Stimulated activated CD4-positive, alpha-beta T cell treated with anti-CD3 and anti-CD28 coated beads, Interleukin-4, amount 100 ng/mL, for 24 hours (primary cell): ENCODE results near the gene KIF2C.
"Not testable (repeated sequence)": the region's sequence is repeated elsewhere in the genome, so short reads cannot be mapped to it uniquely, and the experiment has no call there.

Source experiments
- DNase-seq: peaks from one replicate; pipeline ENCODE4 v3.0.0-alpha.2; 2020

The KIF2C gene

GRCh38 chr1:44739307-44740178 is at the start of gene KIF2C:
Gene KIF2C (plus strand): TSS chr1:44739837. CDS start chr1:44739933, 96 bp downstream.
- DNase-seq: peak; percentile 98

GRCh38 chr1:44693159-44693558 is 46.5 kb upstream of the KIF2C start:
- no peak for DNase-seq

DNA sequence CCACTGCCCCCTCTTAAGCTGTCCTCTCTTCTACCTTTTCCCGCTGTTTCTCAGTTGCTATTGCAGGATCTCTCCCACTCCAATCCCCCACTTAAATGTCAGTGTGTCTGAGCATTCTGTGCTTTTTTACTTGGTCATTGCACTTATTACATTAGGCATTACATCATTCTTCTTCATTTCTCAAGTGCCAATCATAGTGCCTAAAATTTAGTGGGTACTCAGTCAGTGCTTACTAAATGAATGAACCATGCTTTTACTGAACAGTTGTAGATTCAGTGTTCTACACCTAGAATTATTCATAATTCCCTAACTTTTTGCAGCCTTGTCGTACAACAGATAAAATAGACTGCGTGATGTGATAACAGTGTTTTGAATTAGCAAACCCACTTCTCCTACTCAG is 45.7 kb upstream of the KIF2C start:
- no peak for DNase-seq

DNA sequence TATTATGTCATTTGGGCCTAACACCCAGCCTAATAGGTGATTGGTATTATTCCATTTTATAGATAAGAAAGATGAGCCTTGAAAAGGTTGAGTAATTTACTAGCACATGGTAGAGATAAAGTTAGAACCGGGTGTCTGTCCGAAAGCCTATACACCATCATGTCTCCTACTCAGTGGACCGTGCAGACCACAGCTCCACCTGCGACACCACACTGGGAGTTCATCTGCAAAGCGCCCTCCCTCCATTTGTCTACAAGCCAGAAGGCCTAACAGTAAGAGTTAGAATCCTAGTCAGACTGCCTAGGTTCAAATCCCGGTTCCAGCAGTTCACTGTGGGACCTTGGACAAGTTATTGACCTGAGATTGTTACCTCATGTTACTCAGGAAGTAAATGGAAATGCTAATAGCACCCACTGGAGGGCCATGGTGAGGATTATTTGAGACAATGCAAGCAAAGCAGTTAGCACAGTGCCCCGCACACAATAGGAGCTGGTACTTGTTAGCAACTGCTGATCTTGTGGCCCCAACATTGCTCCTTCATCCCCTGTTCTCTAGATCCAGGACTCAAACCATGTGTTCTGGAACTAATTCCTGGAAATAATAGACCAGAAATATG is 44.7 kb upstream of the KIF2C start:
- no peak for DNase-seq

- DNase-seq: no peak
Measured at GRCh38 chr1:44695671-44696070, 44.0 kb upstream of the KIF2C start.

DNA sequence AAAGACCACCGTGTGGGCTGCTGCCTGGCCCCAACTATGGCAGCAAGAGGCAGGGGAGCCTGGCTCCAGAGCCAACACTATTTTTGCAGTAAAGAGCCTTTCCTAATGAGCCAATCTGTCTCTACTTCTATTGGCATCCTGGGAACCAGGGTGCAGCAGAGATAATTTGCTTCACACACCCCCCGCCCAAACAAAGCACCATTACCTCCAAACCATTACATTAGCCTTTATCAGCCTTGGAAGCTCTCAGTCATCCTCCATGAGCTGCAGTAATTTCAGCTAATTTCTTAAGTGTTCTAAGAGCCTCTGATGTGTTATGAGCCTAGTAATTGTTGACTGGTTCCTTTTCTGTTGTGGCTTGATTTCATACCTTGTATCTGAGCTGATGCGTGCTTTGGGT is 43.5 kb upstream of the KIF2C start:
- DNase-seq: no peak

DNA sequence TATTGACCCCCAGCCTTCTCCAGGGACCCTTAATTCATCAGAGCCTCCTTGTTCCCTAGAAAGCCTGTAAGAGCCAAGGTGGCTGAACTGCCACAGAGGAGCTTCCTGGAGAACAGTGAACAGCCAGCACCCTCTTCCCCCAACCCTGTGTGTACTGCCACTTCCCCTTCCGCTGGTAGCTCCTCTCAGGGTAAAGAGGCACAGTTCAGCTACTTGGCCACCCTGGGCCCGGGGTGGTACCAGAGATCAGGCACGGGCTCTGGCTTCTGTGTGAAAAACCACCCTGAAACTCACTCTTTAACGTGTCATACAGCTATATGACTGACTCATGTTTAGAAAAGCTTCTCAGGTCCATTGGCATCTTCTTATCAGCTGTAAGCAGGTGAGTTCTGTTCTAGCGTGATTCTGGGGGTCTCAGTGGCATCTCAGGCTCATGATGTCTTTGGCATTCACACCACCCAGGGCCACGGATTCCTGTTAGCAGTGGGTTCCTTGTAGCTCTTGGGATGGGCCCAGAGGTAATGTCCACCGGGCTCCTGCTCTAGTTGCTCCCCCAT is 42.8 kb upstream of the KIF2C start:
- DNase-seq: peak; percentile 18

GRCh38 chr1:44698138-44698537 is 41.5 kb upstream of the KIF2C start:
- no peak for DNase-seq

DNA sequence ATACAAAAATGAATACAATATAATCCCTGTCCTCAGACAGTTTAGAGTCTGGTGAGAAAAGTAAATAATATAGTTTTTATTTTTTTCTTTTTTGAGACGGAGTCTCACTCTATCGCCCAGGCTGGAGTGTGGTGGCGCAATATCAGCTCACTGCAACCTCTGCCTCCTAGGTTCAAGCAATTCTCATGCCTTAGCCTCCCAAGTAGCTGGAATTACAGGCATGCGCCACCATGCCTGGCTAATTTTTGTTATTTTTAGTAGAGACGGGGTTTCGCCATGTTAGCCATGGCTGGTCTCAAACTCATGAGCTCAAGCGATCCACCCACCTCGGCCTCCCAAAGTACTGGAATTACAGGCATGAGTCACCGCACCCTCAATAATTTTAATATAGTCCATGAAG is 40.3 kb upstream of the KIF2C start:
- DNase-seq: not testable (repeated sequence)

- DNase-seq: no peak
Measured at GRCh38 chr1:44700573-44700972, 39.1 kb upstream of the KIF2C start.

- DNase-seq: no peak
Measured at GRCh38 chr1:44701141-44701573, 38.5 kb upstream of the KIF2C start.

GRCh38 chr1:44705470-44705869 is 34.2 kb upstream of the KIF2C start:
- no peak for DNase-seq

DNA sequence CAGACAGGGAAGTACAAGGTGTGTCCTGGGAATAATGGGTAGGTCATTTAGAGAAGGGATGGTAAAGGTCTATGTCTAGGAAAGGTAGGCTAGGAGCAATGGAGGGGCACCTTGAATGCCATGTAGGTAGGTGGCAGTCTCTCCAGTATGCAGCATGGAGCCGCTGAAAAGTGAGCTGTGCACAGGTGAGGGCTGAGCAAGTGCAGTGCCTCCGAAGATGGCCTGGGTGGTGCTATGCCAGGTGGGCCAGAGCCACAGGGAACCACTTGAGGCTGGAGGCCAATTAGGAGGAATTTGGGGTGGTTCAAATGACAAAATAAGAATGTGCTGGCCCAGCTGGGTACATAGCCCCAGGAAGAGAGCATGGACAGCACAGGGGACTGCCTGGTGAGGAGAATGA is 33.7 kb upstream of the KIF2C start:
- no peak for DNase-seq

GRCh38 chr1:44707112-44707881 is 32.3 kb upstream of the KIF2C start:
- DNase-seq: no peak

GRCh38 chr1:44707959-44708831 is 31.4 kb upstream of the KIF2C start:
- DNase-seq: peak; percentile 42

DNA sequence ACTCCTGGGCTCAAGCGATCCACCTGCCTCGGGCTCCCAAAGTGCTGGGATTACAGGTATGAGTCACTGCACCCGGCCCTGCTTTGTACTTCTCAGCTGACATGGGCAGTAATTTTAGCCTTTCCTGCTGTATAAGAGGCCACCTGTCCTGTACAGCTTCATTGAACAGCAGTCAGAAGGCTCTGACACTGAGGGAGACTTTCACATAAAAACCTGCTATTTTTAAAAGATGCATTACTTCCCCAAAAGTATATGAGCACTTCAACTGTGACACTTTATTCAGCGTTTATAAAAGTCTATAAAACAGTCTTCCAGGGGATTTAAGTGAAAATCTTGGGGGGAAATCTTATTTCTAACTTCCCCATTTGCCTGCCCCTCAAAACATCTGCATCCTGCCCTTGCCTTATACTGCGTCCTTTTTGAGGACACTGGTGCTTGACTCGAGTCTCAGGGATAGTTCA is 26.3 kb upstream of the KIF2C start:
- no peak for DNase-seq

GRCh38 chr1:44714532-44714931 is 25.1 kb upstream of the KIF2C start:
- DNase-seq: no peak

DNA sequence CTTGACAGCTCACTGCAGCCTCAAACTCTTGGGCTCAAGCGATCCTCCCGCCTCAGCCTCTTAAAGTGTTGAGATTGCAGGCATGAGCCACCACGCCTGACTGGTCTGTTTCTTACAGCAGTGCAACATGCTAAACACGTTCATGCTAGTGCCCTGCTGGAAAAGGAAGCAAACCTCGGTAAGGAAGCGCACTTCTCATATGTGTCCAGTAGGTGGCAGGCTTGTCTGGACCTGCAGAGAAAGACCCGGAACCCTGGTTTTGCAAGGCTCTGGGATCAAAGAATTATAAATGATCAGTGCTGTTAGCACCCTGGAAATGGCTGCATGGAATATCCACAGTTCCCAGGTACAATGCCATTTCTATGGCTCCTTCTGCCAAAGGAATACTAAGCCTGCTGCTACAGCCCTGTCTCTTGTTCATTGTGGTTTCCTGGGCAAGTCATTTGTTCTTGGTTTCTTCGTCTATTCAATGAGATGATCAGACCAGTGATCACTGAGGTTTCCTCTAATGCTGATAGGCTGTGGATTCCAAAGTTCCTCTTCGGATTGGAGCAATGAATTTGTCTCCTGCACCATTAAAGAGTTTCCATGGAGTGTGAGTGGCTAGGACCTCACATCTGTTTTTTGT is 24.6 kb upstream of the KIF2C start:
- DNase-seq: peak; percentile 70

- DNase-seq: no peak
Measured at GRCh38 chr1:44717156-44717555, 22.5 kb upstream of the KIF2C start.

GRCh38 chr1:44717653-44718052 is 22.0 kb upstream of the KIF2C start:
- no peak for DNase-seq

- no peak for DNase-seq
Measured at GRCh38 chr1:44718091-44718490, 21.5 kb upstream of the KIF2C start.

GRCh38 chr1:44719318-44719717 is 20.3 kb upstream of the KIF2C start:
- no peak for DNase-seq
